Ovary (tissue), 3 donors: ENCODE measurements around the gene PLCL1.

Source experiments
- POLR2A ChIP-seq: fragments of 450-650 bp; IDR thresholded peaks from one replicate; pipeline ENCODE4 v1.6.1; 2017; ENCODE audit warnings: antibody characterized with exemption, mild to moderate bottlenecking, moderate library complexity
- TF ChIP-seq, protein P1 (sequence below), 3 donors: fragments of 450-650 bp in 2 of 3; fragments of 200-600 bp in 1 of 3; IDR thresholded peaks; one replicate each; pipeline versions ENCODE4 v1.5.1 to v1.8.0; 2016 to 2022; ENCODE audit warnings: antibody characterized with exemption in 3 of 3, mild to moderate bottlenecking in 1 of 3
- donor health status: DM: no; HTN: no; CAD: no.

DNA sequence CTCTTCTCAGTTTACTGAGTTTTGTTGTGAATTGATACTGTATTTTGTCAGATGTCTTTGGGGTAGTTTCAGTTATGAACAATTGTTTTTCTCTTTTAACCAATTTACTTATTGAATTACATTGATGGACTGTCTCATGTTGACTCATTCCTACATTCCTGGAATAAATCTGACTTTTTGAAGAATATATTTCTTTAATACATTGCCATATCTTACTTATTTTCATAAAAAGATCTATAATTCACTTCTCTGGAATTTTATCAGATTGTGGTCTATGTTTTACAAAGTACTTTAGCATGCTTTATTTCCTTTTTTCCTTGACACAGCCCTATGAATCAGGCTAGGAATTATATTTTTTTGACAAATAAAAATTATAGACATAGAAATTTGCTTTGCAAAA, 268.3 kb downstream of the PLCL1 start:
- TF ChIP-seq, protein P1, sequence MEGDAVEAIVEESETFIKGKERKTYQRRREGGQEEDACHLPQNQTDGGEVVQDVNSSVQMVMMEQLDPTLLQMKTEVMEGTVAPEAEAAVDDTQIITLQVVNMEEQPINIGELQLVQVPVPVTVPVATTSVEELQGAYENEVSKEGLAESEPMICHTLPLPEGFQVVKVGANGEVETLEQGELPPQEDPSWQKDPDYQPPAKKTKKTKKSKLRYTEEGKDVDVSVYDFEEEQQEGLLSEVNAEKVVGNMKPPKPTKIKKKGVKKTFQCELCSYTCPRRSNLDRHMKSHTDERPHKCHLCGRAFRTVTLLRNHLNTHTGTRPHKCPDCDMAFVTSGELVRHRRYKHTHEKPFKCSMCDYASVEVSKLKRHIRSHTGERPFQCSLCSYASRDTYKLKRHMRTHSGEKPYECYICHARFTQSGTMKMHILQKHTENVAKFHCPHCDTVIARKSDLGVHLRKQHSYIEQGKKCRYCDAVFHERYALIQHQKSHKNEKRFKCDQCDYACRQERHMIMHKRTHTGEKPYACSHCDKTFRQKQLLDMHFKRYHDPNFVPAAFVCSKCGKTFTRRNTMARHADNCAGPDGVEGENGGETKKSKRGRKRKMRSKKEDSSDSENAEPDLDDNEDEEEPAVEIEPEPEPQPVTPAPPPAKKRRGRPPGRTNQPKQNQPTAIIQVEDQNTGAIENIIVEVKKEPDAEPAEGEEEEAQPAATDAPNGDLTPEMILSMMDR (IDR thresholded peaks at IDR 0.05): no peak
- TF ChIP-seq POLR2A: no peak
